ENCODE results near the gene FBL.
A peak's percentile ranks its signal among the peaks of the same experiment; 100 is the strongest.

Gene FBL

DNA sequence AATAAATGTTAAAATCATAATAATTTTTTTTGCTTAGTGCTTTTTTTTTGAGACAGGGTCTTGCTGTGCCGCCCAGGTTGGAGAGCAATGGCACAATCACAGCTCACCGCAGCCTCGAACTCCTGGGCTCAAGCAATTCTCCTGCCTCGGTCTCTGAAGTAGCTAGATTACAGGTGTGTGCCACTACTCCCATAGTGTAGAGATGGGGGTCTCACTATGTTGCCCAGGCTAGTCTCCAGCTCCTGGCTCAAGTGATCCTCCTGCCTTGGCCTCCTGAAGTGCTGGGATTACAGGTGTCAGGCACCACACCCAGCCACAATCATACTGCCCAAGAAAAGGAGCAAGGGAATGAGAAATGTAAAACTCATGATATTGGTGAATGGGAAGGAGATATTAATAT lies 5.1 kb downstream of the FBL start:
- DNase-seq: no peak

DNA sequence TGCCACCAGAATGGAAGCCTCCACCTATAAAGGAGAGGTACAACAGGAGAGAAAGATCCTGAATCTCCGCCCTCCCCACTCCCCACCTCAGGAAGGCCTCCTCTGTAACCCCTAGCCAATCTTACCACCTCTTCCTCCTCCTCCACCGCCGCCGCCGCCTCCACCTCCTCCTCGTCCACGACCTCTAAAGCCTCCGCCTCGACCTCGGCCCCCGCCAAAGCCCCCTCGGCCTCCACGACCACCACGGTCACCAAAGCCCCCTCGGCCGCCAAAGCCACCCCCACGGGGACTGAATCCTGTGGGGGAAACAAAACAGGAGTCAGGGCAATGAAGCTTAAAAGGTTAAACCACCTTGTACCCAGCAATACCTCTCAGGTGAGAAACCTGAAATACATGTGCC lies 5.7 kb downstream of the FBL start:
- no peak for DNase-seq

DNA sequence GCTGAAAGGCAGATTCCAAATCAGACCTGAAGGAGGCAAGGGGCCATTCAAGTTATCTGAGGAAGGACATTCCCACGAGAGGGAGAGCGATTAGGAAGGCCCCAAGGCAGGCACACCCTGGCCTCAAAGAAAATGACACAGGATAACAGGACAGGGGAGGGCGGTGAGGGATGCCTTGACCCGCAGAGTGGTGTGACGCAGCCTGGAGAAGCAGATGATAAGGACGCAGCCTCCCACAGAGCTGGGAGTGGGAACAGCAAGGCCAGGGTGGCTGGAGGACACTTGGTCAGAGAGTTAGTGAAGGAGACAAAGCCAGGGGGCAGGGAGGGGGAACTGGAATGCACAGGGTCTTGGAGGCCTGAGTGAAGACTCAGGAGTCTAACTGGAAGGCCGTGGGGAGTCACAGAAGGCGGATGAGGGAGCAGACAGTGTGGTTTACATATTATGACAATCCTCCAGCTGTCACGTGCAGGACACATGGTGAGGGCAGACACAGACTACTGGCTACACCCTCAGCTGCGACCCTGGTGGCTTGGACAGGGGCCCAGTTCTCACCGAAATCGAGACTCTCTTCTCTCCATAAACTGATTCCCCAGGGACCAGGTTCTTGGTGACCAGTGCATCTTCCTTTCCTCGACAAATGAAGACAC lies 6.4 kb downstream of the FBL start:
- DNase-seq: no peak

DNA sequence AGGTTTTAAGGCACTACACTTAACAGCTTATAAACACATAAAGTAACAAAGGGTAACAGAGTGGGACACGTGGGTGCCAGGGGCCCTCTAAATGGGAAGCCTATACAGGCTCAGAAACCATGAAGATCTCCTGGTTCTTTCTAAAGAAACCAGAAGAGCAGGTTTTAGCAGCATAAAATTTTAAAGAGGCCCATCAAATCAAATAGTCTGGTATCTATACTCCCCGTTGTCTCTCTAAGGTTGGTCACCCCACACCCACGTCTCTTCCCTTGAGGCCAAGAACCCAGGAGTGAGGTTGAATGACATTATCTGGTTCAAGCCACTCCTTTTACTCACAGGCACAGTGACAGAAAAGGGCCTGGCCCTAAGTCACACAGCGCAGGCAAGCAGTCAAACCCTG lies 7.6 kb downstream of the FBL start:
- DNase-seq: no peak

DNA sequence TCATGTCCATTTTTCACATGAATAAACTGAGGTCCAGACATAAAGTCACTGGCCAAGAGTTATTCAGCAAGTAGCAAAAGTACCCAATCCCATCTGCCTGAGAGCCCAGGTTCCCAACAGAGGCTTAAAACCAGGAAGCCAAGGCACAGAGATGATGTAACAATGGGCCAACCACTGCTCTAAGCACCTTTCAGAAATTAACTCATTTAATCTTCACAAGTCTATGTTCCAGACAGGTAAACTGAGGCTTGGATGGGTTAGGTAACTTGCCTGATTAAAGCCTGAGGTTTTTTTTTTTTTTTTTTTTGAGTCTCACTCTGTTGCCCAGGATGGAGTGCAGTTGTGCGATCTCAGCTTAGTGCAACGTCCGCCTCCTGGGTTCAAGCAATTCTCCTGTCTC lies 8.2 kb downstream of the FBL start:
- no peak for DNase-seq

DNA sequence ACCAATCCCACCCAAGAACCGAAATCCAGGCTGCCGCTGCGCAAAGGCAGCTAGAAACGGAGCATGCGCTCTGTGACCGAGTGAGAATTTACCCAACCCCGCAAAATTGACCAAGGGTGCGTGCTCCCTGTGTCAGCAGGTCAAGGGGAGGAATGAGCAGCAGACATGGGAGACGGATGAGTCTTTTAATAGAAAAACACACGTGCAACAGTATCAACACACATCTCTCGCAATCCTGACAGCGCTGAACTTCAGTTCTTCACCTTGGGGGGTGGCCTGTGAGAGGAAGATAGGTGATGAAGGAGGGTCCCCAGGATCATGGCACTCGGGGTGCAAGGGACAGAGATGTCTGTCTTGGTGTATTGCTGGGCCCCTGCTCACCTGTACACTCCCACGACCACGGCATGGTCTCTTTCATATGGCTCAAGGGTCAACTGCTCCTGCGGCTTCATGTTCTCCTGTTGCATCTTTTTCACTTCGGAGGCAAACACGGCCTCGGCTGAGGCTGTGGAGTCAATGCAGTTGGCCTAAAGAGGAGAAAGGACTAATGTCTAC lies 11.8 kb downstream of the FBL start:
- no peak for DNase-seq

DNA sequence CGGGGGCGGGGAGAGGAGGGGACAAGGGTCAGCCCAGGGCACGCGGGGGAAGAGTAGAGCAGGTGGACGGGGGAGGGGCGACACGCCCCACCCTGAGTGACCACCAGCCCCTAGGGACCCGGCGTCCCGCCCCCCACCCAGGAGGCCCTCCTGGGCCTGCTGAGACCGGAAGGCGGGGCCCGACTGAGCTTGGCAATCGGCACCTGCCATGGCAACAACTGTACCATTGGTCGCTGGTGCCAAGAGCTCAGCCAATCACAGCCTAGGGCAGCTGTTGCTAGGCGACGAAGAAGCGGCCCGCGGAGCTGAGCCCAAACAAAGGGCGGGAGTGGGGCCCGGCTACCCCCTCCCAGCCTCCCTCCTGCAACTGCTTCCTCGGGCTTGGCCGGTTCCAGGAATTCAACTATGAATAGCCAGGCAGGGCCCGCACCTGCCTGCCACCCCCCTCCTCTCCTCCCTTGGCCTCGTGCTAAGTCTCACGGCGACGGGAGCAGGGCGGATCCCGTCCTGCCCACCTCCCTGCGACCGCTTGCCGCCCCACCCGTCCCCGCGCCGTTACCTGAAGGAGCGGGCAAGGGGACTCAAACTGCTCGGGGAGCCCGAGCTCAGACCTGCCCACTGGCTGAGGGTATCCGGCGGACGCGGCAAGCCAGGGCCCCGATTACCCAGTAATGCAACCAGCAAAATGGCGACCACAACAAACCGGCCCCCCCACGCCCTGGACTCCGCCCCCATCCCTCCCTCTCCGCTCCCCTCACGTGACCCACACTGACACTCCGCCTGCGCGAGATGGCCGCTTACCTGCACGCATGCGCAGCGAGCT lies 12.5 kb downstream of the FBL start, which contains the start of gene DYRK1B:
TSS of gene DYRK1B (minus strand) at position 699 of the 823 bp plus-strand sequence. CDS start 2,295 bp downstream, outside the sequence.
- peak; percentile 99 for DNase-seq

DNA sequence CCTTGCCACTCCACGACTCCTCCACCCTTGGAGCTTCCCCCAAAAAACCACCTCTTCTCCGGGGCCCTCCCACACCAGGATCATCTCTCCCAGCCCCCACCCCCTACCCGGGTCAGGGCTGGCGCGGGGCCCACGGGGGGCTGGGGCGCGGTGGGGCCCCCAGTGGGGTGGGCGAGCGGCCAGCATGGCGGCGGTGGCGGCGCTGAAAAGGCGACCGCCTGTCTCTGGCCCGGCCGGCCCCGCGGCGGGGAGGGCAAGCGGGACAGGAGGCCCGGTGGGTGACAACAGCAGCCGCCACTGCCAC lies 13.1 kb downstream of the FBL start:
- DNase-seq: no peak

DNA sequence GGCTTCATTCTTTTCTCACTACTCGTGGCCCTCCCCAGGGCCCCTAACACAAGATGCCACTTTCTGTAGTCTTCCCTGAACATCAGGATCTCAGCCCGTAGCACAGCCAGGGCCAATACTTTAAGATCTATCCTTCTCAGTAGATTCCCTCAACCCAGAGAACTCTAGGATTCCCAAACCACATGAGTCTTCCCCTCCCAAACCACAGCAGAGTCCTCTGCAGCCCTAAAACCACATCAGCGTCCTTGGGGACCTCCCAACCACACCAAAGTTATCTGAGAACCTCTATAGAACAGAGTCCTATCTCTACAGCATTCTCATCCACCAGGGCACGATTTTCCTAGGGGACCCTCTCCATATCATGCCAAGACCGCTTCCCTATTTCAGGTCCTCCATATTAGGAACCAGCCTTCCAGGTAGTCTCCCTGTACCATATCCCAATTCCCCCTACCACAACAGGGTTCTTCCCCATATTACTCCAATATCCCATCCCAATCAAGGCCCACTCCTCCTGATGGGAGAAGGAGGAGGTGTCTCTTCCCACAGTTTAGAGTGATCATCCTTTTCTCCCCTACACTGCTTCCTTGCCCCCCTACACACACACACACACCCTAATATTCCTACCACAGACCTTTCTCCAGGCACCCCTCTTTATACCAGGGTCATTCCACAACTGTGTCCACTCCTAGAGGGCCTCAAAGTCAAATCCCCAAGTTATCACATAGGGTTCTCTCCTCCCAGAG lies 13.7 kb downstream of the FBL start:
- DNase-seq: no peak

DNA sequence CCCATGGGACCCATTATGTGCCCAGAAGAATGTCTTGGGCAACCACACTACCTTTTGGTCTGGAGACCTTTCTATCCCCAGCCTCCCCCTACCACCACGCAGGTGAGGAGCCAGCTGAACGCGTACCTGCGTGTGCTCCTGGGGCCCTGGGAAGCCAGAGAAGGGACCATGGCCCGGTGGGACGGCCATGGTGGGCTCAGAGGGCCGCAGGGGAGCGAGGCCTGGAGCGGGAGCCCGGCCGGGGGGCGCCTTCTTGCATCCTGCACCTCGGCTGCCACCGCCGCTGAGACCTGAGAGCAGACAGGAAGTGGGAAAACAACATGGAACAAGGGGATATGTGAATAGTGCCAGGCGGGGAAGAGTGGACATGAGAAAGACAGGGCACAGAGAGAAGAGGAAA lies 14.5 kb downstream of the FBL start:
- DNase-seq: no peak

DNA sequence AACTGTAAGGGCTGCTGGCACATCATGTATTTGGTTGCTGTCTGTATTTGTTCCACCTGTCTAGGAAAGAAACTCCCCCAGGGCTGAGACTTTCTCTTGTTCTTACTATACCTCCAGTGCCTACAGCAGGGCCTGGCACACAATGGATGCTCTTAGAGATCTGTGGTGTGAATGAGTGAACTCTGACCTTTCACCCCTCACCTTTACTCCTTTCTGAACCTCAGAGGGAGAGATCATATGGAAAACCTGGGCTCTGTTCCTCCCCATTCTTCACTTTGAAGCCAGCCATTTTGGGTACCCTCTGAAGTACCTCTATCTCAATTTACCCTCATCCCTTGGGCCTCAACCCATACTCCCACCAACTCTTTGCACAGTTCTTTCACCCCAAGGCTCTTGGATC lies 15.3 kb downstream of the FBL start:
- DNase-seq: no peak

DNA sequence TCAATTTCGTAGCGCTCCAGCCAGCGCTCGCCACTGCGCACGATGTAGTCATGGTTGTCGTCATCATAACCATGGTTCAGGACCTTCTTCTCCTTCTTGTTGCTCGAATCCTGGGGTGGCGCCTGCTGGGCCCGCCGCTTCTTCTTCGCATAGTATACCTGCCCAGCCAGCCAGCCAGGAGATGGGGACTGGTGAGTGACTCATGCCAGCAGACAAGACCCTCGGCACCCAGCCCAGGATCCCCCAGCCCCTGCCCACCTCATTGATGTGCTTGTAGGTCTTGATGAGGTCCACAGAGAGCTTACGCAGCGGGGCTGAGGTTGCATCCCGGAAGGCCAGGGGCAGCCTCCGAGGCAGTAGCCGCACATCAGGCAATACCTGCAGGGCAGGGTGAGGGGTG lies 15.8 kb downstream of the FBL start:
- DNase-seq: no peak

DNA sequence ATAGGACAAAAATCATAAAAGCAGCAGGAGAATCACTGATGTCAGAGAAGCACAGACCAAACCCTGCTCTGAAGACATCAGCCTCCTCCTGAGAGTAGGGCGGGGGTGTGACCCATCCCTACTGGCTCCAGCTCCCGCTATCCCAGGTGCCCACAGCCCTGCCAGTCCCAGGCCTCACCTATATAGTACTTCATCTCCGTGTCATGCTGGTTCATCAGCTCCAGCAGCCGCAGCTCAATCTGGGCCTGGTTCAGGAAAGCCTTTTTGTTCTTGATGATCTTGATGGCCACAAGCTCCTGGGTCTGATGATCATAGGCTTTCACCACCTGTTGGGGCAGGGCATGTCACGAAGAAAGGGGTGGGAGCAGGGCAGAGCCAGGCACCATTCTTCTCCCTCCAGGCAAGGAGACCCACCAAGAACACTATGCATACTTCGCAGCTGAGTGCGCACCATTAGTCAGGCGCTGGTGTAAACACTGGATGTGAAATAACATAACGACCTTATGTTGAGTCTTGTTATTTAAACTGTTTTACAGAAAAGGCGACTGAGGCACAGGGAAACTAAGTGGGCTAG lies 16.4 kb downstream of the FBL start:
- DNase-seq: no peak

DNA sequence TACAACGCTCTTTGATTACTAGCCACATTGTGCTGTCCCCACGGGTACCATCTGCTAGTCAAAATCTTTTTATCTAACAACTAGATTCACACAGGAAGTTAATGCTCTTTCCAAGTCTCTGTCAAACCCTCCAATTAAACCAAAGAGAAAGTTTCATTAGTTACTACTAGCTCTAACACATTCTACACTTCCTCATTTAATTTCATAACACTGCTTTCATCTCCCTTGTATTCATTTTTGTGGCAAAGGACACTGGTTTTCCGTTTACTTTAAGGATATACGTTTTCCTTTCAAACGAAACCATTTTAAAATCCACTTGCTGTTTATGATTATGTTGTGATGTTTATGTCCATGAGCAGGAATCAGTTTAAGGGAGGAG lies 17.5 kb downstream of the FBL start:
- DNase-seq: no peak

DNA sequence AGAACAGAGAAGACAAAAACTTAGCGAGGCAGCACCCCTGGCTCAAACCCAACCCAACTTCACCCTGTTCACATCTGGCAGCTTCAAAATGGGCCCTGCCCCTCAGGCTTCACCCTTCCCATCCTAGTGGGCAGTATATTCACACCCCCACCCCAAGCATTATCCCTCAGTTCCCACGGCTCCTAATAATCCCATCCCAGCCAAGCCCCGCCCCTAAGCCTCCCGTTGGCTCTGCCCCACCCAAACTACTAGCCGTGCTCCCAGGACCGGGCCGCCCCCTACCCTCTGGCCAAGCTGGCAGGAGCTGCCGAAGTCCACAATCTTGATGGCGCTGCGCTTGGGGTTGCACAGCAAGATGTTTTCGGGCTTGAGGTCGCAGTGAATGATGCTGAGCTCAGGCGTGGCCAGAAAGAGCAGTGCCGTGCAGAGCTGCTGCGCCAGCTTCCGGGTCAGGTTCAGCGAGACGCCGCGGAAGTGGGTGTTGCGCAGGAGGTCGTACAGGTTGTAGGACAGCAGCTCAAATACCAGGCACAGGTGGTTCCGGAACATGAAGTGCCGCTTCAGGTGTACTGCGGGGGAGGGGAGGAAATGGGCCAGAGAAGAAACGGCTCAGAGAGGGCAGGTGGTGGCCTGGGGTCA lies 18.0 kb downstream of the FBL start:
- no peak for DNase-seq

DNA sequence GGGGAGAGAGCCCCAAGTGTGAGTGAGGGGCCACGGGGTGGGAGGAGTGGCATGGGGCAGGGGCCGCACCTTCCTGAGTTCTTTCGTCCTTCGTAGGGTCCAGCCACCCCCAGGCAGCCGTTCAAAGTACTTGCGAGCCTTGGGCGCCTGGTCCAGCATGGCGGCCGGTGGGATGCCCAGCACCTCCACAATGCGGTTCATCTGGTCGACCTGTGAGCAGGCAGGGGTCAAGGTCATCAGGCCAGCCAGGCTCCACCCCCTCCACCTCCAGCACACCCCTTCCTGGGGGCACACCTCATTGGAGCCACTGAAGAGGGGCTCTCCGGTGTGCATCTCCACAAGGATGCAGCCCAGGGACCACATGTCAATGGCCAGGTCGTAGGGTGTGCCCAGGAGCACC lies 19.0 kb downstream of the FBL start:
- no peak for DNase-seq

DNA sequence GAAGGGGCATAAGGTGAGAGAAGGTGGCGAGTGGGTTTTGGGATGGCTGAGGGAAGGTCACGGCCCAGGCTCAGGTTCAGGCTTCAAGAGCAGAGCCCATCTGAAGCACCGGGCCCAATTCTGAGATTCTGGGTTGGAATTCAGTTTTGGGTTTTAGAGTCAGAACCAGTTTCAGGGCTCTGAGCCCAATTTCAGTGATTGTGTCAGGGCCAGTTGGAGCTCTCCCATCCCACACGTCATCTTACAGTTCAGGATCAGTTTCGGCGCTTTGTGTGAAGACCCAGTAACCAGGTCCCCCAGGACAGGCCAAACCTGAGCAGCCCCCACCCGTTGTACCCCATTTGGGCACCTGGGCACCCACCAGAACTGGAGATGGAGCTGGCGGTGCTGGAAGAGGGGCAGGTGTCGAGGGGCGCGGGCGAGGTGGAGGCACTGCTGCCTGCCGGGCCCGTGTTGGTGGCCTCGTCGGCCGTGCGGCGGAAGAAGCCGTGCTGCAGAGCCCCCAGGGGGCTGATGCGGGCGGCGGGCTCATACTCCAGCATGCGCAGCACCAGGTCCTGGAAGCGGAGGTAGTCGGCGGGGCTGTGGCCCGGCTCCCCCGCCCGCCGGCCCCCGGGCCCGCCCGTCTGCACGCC lies 19.8 kb downstream of the FBL start:
- DNase-seq: no peak

DNA sequence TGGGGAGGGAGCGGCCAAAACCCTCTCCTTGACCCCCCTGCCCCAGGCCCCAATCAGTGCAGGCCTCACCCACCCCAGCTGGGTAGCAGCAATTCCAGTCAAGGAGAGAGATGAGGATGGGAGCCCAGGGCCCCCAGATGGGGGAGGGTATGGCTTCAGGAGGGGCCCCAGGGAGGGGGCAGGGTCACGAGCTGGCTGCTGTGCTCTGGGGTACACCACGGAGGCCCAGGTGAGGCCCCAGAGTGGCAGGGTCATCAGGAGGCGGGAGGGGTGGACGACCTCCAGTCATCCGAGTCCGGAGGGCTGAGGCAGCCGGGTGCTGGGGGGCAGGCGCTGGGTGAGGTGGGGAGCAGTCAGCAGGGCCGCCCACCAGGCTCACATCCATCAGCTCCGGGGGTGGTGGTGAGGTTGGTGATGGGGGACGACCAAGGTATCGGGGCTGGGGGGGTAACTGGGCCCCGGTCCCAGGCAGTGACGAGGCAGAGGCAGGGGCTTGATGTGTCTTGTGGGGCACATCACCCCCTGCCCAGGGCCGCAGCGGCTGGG lies 20.6 kb downstream of the FBL start:
- no peak for DNase-seq

DNA sequence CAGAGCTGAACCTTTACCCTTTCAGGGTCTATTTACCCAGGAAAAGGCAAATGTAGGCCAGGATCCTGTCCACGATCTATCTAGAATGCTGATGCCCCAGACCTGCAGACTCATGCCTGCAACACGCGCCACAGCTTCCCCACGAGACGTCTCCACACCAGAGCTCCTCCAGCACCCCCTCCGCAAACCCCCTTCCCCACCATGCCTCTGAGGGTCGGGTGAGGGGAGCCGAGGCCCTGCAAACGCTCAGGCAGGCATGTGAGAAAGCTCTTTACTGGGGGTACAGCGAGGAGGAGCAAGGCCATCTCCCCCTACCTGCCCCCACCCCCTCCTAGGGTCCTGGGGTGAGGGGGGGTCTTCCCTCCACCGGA lies 21.1 kb downstream of the FBL start:
- DNase-seq: no peak

DNA sequence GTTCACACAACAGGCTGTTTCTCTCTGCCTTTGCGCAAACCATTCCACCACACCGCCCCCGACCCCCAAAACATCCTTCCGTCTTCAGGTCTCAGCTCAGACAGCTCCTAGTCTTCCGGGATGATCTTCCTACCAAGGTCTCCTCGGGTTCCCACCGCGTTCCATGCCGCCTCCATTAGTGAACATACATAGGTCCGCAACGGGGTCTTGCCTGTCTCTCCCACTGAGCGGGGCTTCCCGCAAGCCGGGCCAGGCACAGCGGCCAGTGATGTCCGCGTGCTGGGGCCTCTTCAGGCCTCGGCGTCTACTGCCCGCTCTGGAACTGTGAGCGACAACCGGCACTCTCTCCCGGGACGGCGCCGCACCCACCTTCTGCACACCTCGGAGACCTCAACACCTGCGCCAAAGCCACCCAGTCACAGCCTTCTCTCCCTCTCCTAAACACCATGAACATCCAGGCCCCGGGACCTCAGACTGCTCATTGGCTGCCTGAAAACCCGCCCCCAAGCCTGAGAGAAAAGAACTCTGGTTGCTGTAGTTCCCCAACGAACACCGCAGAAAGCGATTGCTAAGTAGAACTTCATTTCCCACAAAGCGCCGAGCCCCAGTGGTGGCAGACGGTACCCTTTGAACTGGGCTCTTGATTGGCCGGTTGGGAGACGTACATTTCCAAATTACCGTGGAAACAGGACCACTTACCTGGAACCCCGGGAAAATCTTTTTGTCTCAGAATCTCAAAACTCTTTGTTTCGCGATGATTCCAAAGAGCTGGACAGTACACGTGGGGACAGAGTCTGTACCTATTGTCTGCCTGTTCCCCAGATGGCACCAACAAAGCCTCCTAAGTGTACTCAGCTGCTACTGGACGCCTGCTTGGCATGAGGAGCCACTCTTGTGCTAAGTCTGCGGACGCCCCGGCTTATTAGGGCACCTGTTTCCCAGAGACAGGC lies 21.8 kb downstream of the FBL start:
- DNase-seq: peak; percentile 96

DNA sequence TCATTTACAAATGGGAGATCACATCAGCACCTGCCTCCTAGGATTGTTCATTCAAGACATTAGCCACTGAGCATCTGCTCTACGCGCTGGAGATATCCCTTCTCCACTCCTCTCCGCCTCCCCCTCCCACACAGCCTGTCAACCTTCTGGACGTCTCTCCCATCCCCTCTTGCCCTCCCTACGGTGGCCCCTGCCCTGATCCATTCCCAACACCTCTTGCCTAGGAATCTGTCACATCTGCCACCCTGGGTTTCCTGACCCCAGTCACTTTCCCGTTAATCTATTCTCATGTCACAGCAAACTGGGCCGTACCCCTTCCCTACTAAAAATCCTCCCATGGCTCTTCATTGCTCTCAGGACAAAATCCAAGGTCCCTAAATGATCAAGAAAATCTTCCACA lies 22.5 kb downstream of the FBL start:
- DNase-seq: no peak
